ENCODE data around the gene TM9SF4.

- no peak for TF ChIP-seq CTCF (IDR thresholded peaks at IDR 0.05)
- TF ChIP-seq POLR2AphosphoS5 (IDR thresholded peaks at IDR 0.05), result no peak
- no peak for TF ChIP-seq POLR2A (IDR thresholded peaks at IDR 0.05)
Measured at GRCh38 chr20:32179934-32180333, 70.4 kb downstream of the TM9SF4 start.

Measured in transverse colon (tissue), 4 donors.